ENCODE data around the gene TEX29.

TEX29 gene

DNA sequence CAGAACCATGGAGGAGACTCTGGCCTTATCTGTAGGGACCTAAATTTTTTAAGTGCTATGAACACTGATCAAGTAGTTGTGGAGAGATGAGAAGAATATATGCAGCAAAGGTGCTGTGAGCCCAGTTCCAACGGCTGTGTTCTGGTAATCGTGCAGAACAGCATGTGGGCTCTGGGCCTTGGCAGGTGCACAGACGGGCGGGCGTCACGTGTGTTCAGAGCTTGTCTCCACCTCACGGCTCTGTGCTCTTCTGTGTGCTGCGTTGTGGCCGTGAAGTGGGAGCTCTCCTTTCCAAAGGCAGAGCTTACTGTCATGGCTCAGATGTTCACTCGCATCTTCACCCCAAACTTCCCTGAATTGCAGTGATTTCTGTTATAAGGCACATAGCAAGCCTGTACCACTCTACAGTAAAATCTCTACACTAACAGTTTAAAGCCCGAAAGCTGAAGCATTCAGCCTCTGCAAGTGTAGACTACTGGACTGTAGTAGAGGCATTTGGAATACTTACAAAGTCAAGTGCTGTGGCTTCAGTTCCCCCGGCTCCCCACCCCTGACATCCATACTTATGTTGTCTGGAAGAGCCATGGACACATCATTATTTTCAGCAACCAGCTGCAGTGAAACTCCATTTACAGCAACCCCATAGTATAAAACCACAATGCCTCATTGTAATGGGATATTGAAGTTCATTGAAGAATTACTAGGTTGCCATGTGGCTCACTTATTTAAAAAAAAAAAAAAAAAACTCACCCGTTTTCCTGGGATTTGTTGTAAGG, 27.5 kb upstream of the TEX29 start:
- no peak for DNase-seq

DNA sequence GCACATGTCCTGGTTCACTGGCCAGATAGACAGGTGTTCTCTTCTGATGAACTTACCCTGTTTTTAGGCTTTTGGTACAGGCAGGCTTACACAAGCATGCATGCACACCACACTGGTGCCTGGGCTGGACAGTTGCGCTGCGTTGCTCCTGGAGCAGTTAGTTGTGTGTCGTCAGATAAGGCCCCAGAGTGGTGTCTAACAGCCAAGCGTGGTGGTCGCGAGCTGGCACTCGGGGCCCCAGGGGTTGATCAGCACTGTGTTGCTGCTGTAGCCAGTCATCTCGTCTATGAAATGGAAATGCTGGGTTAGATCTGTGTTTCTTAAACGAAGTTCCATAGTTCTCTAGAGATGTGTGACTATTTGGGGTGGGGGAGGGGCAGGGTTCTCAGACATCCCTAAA, 24.6 kb upstream of the TEX29 start:
- no peak for DNase-seq

DNA sequence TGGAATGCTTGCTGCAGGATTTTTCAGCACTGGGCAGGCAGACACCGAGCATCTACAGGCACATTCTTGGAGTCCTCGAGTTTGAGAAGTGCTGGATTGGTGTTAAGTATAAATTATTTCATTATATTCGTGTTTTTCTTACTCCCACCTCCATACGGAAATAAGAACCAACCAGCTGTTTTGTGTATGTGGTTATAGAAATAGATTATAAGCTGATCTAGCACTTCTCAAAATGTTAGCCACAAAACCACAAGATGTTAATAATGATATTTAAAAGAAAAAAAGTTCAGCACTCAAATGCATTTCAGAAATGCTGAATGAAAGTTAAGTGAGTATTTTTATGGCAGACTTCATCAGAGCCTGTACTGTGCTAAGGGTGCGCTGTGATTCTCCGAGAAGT, 24.0 kb upstream of the TEX29 start:
- DNase-seq: no peak

DNA sequence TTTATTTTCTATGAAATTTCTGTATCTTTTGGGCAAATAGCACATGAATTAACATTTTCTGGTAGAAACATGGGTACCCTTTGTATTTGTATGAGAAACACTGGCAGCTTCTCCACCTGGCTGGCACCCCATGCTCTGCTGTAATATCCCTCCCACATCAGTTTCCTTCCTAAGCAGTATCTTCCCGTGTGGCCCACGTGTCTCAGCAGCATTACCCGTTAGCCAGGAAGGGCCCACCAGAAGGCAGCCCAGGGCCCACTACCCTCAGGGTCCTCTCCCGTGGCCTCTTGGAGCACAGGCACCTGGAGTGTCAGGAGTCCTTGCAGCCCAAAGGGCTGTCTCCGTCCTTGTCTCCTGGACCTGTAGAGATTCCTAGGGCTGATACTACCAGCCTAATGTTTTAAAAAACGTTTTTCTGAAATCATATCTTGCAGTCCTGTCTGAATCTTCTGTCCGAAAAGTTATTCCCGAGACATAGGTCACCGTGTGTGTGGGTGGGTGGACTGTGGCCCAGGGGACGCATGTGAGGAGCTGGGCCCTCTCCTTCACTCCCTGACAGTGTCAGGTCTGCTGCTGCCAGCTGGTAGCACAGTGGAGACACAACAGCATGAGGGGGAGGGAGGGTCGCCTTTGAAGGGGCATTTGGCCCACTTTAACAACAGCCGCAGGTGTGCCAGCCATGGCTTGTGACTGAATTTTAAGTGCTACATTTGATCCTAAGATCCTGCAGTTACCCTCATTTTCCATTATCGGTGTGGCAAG, 22.0 kb upstream of the TEX29 start:
- DNase-seq: no peak

DNA sequence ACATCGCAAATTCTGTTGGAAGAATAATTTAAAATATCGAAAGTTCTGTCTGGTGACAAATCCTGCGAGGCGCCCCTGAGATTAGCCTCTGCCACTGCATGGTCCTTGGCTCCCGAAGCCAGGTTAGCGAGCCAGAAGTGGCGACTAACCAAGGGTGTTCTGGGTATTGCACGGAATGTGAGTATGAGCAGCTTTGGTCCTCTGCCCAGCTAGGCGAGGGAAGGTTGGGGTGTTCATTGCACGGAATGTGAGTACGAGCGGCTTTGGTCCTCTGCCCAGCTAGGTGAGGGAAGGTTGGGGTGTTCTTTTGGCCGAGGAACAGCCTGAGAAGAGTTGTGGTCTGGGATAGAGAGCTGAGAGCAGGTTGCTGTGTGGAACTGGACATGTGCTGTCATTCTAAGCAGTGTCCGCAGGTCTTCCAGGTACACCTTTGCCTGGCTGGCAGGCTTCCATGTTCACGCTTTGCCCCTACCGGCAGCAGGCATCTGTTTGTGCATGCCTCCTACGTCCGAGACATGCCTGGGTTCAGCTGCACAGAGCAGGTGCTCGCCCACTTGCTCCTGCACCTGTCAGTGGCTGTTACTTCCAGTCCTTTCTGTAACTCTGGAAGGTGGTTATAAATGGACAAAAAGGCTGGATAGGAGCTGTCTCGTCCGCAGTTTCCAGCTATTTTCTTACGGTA, 18.3 kb upstream of the TEX29 start:
- no peak for DNase-seq

DNA sequence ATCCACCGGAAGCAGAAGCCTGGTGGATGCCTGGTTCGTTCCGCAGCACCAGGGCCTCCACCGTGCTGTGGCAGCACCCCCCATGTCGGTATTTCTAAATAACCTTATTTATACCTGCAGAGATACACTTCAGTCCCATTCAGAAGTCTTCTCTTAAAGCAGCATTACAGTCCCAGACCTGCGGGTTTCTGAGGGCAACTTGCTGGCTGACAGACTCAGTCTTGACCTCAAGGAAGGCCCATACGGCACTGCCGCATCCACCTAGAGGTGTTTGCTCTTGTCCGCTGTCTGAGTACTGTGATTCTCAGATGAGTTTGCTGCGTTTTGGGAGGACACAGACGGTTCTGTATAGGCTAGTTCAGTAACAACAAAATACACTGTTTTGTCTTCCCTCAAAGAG, 16.9 kb upstream of the TEX29 start:
- no peak for DNase-seq

DNA sequence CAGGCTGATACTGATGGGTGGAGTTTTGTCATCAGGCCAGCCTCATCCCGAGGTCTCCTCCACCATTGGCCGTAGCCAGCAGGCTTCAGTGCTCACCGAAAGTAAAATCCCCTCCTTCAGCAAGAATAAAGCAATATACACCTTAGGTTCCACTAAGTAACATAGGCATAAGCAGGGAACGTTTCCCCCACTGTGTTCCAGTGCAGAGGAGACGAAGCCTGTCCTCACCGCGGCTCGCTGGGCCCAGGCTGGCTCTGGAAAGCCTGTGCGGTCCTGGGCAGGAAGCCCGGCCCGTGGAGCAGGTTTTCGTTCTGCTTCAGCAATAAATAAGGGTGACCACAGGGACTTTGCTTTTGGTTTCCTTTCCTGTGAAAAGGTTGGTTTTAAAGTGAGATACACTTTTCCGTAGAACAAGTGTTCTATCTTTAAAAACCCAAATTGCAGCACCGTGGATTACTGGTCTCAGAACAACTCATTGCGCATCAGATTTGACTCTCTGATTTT, 16.3 kb upstream of the TEX29 start:
- DNase-seq: no peak

DNA sequence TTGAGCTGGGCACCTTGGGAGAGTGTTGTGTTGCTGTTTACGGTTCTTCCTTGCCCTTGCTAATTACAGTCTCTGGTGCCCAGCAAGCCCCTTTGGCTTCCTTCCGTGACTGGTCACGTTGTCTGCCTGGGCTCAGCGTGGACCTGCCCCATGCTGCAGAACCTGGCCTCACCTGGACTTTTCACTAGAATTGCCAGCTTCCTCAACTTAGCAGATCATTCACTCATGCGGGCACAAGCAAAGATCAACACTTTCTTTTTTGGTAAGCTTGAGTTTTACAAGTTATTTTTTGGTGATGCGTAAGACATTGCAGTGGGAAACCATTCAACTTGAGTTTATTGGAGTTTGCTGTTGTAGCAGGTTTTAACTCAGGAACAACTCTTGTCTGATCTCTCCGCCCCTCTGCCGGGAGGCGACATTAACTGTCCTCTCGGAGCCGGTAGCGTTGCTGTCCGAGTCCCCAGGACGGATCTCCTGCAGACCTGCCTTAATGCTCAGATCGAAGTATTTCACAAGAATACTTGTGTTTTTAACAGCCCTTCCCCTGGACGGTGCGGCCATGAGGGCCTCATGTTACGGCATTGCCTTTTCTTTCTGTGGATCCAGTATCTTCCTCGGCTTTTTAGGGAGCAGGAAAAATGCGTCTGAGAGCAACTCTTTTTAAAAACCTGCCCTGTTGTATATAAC, 15.7 kb upstream of the TEX29 start:
- DNase-seq: no peak

DNA sequence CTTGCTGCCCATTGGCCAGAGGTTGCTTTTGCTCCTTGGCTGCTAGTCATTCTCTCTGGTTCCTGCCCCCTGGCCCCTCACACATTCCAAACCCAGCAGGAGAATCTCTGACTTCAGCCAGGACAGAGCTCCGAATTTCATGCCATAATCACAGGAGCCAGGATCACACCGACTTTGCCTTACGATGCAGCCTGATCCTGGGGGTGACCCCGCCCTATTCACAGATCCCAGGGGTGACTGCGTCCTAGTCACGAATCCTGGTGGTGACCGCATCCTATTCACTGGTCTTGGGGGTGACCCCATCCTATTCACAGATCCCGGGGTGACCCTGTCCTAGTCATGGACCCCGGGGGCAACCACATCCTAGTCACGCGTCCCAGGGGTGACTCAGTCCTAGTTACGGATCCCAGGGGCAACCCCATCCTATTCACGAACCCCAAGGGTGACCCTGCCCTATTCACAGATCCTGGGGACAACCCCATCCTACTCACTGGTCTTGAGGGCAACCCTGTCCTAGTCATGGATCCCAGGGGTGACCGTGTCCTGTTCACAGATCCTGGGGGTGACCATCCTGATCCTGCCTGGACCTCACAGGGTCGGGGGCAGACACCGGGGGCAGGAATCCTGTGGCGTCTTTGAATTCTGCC, 7.4 kb upstream of the TEX29 start:
- no peak for DNase-seq

DNA sequence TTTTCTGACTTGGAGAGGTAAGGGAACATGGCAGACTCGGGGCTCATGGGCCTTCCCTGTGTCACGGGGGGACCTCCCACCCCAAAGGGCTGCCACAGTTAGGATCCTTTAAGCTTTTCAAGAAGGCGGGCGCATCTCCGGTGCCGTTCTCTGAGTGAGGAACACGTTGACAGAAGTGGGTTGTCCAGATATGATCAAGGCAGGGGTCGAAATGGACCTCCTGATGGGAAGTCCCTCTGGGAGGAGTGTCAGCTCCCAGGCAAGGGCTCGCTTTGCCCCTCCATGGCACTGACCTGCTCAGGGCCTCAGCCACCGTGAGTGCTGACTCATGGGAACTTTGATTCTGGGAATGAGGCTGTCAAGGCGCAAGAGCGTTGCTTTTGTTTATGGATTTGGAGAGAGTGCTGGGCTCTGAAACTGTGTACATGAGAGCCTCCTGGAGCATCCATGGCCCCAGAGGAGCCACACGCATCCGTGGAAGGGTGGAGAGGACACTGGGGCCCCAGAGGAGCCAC, 6.5 kb upstream of the TEX29 start:
- no peak for DNase-seq

DNA sequence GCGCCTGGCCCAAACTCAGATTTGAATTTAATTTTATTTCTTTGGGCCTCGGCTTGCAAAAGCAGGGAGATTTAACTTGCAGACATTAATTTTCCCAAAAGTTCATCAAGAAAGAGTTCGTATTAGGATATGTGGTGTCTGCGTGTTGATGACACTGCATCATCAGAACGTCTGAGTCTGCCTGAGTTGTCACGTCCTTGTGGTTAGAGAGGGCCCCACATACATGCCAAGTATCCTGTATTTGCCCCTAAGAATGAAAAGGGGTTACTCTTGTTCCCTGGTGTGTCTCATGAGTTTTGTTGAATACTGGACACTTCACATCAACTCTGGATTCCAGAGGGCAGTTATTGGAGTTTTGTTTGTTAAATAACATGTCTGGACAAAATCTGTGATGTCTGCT, 5.6 kb upstream of the TEX29 start:
- DNase-seq: no peak

DNA sequence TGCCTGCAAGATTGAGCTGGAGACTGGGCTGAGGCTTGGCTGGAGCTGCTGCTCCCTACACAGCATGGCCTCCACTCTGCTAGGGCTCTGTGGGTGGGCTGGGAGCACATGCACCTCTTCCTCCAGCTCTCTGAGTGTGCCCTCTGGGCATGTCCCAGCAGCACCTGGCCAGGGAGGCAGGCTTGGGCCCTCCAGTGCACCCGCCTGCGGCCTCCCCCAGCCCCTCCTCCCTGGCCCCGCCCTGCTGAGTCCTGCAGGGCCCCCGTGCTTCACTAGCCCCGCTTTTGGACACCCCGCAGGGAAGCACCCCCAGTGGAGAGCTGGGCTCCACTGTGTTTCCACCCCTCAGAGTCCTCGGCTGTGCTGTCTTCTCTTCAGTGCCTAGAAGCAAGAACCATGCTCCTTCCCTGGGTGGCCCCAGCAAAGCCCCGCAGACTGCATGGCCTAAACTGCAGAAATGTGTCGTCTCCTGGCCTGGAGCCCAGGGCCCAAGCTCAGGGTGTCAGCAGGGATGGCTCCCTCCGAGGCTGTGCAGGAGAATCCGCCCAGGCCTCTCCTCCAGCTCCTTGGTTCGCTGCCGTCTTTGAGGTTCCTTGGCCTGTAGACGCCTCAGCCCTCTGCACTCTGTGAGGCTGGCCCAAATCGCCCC, 5.0 kb upstream of the TEX29 start:
- no peak for DNase-seq

DNA sequence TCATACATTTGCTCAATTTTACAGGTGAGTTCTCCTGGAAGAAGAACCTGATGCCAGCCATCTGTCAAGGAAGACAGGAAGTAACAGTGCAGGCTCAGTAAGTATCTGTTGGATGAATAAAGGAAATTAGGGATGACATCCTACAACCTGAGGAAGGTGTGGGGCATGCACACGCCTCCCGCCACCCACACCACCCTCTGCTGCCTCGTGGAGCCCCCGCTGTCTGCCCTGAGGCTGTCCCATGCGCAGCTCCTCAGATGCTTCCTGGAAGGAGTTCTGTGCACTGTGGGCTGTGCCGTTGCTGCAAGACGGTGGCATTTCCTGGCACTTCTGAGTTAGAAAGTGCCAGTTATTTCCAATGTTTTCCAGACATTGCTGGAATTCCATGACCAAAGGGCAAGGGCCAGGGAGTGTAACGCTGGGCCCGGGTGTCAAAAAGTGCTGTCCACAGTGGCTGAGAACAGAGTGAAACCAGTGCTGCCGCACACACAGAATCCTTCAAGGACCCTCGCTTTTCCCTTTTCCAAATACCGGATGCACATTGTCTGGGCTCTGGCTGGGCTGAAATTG, 4.2 kb upstream of the TEX29 start:
- DNase-seq: no peak

DNA sequence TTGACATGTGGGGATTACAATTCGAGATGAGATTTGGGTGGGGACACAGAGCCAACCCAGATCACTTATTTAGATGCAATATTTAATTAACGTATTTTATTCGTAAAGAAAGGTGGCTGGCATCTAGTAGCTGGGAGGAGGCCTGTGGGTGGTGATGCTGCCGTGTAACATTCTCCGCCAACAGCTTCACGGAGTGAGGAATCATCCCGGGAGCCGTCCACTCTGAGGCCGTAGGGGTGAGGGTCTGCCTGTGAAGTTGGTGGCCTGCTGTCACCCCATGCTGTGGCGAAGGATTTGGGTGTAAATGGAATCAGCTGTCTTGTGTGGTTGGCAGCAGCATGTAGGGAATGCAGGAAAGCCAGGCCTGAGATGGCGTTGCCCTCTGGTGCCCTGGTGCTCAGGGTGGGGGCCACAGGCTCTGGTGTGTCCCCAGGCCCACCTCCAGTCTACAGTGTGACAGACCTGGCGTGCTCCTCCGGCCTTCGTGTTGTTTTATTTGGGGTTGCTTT, 3.3 kb upstream of the TEX29 start:
- no peak for DNase-seq

DNA sequence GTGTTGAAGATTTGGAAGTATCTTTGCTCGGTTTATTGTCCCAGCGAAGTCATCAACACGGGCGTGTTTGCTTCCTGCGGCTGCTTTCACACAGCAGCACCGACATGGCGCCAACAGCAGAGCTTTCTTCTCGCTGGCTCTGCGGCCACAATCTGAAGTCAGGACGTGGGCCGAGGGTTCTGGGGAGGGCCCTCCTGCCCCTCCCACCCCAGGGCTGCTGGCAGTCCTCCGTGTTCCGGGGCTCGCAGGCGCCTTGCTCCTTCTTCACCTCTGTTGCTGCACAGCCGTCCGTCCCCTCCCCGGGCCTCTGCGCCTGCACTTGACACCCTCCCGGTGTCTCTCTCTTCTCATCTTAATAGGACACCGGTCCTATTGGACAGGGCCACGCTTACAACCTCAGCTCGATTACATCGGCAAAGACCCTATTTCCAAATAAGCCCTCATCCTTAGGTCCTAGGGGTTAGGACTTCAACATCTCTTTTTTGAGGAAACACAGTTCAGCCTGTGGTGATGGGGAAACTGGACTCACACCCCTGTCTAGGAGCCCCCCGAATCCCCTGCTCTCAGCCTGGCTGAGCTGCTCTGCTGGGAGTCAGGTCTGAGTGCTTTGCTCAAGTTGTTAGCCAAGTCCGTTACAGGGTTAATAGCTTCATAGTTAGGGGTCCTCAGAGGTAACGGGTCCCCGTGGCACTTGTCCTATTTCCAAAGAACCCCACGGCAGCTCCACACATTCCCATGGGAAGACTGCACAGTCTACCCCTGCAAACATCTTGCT, 2.7 kb upstream of the TEX29 start:
- no peak for DNase-seq

DNA sequence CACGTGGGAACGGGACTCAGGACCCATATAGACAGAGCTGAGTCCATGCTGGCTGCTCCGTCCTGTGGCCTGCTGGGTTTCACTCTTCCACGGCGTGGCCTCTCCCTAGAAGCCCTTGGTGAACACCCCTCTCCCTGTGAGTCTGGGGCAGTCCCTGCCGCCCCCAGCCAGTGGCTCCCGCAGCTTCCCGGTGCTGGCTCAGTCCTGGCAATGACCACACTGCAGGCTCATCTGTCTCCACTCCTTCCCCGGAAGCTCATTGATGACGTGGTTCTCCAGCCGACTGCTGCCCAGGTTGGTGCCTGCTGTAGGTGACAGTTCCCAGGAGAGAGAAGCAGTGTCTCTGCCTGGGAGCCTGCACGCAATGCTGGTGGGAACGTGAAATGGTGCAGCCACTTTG, 2.1 kb upstream of the TEX29 start:
- no peak for DNase-seq

DNA sequence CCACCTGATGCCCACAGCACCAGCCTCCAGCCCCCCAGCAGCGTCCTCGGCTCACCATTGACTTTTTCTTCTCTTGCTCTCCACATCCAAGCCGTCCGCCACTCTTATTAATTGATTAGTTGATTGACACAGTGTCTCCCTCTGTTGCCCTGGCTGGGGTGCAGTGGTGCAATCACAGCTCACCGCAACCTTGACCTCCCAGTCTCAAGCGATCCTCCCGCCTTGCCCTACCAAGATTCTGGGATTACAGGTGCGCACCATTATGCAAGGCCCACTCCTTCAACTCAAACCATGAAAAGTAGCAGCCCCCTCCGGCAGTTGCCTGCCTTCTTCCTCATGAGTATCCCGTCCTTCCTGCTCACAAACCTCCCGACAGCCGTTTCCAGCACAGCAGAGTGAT, 921 bp upstream of the TEX29 start:
- no peak for DNase-seq

DNA sequence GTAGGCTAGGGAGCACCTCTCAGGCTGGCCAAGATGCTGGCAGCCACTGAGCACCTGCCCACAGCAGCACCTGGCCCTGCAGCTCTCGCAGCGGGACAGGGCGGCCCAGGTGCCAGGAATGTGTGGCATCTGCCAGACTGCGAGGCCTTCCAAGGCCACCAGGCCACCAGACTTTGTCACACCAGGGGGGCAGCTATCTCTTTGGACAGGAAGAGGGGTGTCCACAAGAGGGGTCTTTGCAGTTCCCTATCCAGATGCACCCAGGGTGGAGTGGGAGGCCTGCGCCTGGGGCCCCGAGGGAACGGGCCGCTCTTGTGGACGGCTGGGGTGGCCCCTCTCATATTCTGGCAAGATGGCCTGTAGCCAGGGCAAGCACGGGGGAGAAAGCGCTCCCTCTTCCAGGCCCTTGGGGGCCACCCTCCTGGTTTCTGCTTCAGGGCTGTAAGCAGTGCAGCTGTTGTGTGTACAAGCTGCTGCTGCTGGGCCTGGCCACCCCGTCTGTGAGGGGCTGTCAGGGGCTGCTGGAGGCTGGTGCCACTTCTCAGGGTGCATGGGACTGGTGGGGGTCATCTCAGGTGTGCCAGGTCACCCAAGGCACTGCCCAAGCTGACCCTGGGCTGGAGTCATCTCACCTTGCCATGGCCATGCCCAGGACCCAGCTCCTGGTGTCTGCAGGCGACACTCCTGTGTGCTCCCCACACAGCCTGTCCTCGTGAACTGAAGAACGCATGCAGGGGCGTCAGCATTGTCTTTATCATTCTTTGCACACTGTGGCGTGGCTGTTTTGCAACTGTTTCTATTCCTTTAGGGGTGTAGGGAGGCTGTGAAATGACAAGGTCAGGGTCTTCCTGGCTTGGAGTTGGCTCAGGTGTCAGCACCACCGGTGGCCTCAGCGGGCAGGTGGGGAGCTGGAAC, 1.8 kb downstream of the TEX29 start:
- DNase-seq: no peak

DNA sequence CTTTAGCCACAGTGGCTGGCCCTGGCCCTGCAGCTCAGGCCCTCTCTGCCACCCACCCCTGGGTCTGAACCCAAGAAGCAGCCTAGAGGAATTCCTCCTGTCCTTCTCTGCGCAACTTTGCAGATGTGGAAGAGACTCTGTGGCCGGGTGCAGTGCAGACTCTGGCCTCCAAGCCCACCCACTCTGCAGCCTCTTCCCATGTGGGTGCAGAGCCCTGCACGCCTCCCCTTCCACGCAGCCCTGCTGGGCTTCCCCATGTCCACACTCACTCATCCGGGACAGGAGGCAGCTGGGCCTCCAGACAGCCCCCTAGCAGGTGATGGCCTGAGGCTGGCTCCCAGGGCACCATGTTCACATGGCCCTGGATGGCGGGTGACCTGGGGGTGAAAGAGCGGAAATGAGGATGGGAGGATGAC, 2.5 kb downstream of the TEX29 start:
- DNase-seq: no peak

Data from NCI-H1436 treated with DMSO at 0.1 percent for 48 hours (cell line).